Subcutaneous abdominal adipose tissue (tissue), 5 donors: ENCODE data around the gene PCED1B.

ENCODE experiments used
- H3K27ac ChIP-seq: one replicate; pipeline ENCODE4 v1.7.0; 2013; ENCODE audit warnings: low read depth, mild to moderate bottlenecking, inconsistent platforms, low read length, moderate library complexity
- H3K27me3 ChIP-seq, 5 donors: one replicate each; pipeline ENCODE4 v1.7.0; 2013; ENCODE audit warnings: low read length in 5 of 5, inconsistent platforms in 1 of 5; ENCODE audit not compliant: control insufficient read depth in 5 of 5, insufficient read depth in 4 of 5
- H3K36me3 ChIP-seq, 5 donors: one replicate each; pipeline ENCODE4 v1.7.0; 2013; ENCODE audit warnings: low read length in 5 of 5; ENCODE audit not compliant: control insufficient read depth in 5 of 5, insufficient read depth in 5 of 5
- H3K4me1 ChIP-seq, 5 donors: one replicate each; pipeline ENCODE4 v1.7.0; 2013; ENCODE audit warnings: low read length in 5 of 5, mild to moderate bottlenecking in 3 of 5, moderate library complexity in 1 of 5; ENCODE audit not compliant: control insufficient read depth in 5 of 5, insufficient read depth in 5 of 5
- H3K4me3 ChIP-seq, 5 donors: one replicate each; pipeline ENCODE4 v1.7.0; 2013; ENCODE audit warnings: low read length in 5 of 5, low read depth in 1 of 5
- H3K9ac ChIP-seq, 5 donors: one replicate each; pipeline ENCODE4 v1.7.0; 2013; ENCODE audit warnings: low read length in 5 of 5, mild to moderate bottlenecking in 4 of 5, moderate library complexity in 3 of 5
- H3K9me3 ChIP-seq, 5 donors: one replicate each; pipeline ENCODE4 v1.7.0; 2013; ENCODE audit warnings: low read length in 5 of 5; ENCODE audit not compliant: control insufficient read depth in 5 of 5
- donor health status: healthy.
- donor health status: healthy.
- donor health status: healthy.
- donor health status: healthy.
- donor health status: healthy.

Gene PCED1B

DNA sequence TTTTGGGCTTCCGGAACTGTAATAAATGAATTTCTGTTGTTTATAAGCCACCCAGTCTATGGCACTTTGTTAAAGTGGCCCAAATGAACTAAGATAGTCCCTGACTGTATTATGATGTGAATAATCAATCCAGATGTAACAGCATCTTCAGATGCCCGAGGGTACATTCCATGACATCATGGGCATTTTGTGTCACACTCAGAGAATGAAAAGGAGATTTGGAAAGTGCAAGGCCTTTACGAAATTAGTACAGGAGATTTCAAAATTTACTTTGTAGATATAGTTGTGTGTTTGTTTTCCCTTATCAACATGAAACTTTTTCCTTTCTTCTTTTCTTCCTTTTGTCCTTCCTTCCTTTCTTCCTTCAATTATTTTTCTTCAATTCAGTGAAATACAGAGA, 54.6 kb downstream of the PCED1B start:
- no peaks in the 10 kb centered on the region for H3K27me3 ChIP-seq
- H3K4me3 ChIP-seq = no peak overlapping the region
- no peak overlapping the region for H3K27ac ChIP-seq
- H3K4me1 ChIP-seq = no peaks in the 10 kb centered on the region
- H3K9ac ChIP-seq = no peak overlapping the region
- no peaks in the 10 kb centered on the region for H3K9me3 ChIP-seq
- no peaks in the 10 kb centered on the region for H3K36me3 ChIP-seq

DNA sequence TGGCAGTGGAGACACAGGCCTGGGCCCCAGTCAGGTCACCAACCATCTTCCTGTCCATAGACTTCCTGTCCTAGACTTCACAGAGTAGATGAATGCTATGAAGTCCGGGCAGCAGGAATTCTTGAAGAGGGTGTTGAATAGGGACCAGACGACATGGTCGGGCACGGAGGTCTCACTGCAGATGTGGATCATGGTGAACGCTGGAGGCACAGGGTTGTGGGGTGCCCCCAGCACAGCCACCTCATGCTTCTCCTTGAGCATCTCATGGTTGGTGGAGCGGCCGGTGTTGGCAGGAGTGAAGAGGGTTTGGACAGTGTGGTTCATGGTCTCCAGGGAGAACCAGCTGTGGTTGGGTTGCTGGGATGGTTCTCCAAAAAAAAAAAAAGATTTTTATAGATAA, 56.2 kb downstream of the PCED1B start:
- peaks cover 0 to 4% (median 0%) of the 10 kb centered on the region in 5 donors for H3K9me3 ChIP-seq
- no peak overlapping the region for H3K4me3 ChIP-seq
- no peaks in the 10 kb centered on the region for H3K36me3 ChIP-seq
- H3K27ac ChIP-seq = no peak overlapping the region
- no peaks in the 10 kb centered on the region for H3K27me3 ChIP-seq
- no peaks in the 10 kb centered on the region for H3K4me1 ChIP-seq
- no peak overlapping the region for H3K9ac ChIP-seq

DNA sequence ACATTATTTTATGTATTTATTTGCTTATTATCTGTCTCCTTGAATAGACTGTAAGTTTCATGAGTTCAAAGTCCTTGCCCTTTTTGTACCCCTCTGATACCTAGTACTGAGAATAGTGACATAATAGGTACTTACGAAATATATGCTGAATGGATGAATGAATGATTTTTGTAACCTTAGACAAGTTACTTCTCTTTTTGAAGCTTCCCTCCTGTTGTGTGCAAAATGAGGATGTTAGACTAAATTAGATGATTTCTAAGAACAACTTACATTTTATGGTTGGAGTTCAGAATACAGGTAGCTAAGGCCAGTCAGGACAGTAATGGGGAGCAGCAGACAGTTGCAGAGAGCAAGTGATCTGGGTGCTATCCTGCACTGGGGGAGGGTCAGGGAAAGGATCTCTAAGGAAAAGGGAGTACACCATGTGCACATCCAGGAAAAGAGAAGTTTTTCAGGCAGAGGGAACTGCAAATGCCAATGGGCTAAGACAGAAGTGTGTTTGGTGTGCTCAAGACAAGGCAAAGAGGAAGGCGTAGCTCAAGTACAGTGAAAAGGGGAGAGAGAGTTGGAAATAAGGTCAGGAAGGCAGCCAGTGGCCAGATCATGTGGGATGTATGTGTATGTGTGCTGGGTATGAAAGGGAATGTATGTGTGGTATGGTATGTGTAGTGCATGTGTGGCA, 59.7 kb downstream of the PCED1B start:
- Histone ChIP-seq H3K27ac (no peak overlapping the region), H3K4me1 (no peaks in the 10 kb centered on the region)

DNA sequence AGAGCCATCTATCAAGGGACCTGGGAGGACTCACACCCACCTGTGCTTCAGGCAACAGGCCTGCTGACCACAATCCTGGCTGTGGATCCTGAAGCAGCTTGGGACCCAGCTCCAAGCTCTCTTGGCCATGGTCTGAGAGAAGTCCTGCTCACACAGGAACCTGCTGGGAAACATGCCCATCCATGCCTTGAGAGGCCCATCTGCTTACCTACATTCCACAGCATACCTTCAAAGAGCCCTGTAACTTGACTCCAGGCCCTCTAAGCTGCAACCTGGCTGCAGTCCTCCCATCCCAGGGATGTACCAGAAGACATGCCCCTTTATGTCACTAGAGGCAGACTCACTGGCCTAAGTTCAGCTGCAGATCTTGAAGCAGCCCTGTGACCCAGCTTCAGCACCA, 62.0 kb downstream of the PCED1B start:
- H3K9ac ChIP-seq = no peak overlapping the region
- peaks cover 0 to 11% (median 8%) of the 10 kb centered on the region in 5 donors for H3K36me3 ChIP-seq

More for the DNA sequence above, 59.7 kb downstream of the PCED1B start:
- peaks cover 0 to 11% (median 8%) of the 10 kb centered on the region in 5 donors for H3K36me3 ChIP-seq
- H3K4me3 ChIP-seq = no peak overlapping the region
- H3K9me3 ChIP-seq = peaks cover 0 to 4% (median 0%) of the 10 kb centered on the region in 5 donors
- no peaks in the 10 kb centered on the region for H3K27me3 ChIP-seq
- H3K9ac ChIP-seq = no peak overlapping the region

DNA sequence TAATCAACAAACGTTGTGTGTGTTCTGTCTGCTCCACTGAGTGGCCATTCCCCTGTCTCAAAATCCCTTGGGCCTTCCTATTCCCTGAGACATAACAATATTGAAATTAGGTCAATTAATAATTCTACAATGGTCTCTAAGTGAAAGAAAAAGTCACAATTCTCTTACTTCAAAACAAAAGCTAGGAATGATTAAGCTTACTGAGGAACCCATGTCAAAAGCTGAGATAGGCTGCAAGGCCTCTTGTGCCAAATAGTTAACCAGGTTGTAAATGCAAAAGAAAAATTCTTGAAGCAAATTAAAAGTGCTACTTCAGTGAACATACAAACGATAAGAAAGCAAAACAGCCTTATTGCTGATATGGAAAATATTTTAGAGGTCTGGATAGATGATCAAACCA, 65.3 kb downstream of the PCED1B start:
- Histone ChIP-seq H3K9me3 (no peaks in the 10 kb centered on the region), H3K27ac (no peak overlapping the region), H3K4me1 (no peaks in the 10 kb centered on the region), H3K36me3 (peaks cover 0 to 11% (median 8%) of the 10 kb centered on the region in 5 donors), H3K9ac (no peak overlapping the region), H3K4me3 (no peak overlapping the region), H3K27me3 (no peaks in the 10 kb centered on the region)

More for the DNA sequence above, 62.0 kb downstream of the PCED1B start:
- Histone ChIP-seq H3K9me3 (peaks cover 0 to 4% (median 0%) of the 10 kb centered on the region in 5 donors), H3K27ac (no peak overlapping the region), H3K27me3 (no peaks in the 10 kb centered on the region), H3K4me3 (no peak overlapping the region), H3K4me1 (no peaks in the 10 kb centered on the region)

DNA sequence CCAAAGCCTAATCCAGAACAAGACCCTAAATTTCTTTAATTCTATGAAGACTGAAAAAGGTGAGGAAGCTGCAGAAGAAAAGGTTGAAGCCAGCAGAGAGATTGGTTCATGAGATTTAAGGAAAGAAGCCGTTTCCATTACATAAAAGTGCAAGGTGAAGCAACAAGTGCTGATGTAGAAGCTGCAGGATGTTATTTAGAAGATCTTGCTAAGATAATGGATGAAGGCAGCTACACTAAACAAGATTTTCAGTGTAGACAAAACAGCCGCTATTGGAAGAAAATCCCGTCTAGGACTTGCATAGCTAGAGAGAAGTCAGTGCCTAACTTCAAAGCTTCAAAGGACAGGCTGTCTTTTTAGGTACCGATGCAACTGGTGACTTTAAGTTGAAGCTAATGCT, 65.8 kb downstream of the PCED1B start:
- H3K4me1 ChIP-seq = no peaks in the 10 kb centered on the region
- no peak overlapping the region for H3K4me3 ChIP-seq
- no peak overlapping the region for H3K9ac ChIP-seq
- H3K9me3 ChIP-seq = no peaks in the 10 kb centered on the region
- peaks cover 0 to 11% (median 8%) of the 10 kb centered on the region in 5 donors for H3K36me3 ChIP-seq
- no peak overlapping the region for H3K27ac ChIP-seq
- no peaks in the 10 kb centered on the region for H3K27me3 ChIP-seq

DNA sequence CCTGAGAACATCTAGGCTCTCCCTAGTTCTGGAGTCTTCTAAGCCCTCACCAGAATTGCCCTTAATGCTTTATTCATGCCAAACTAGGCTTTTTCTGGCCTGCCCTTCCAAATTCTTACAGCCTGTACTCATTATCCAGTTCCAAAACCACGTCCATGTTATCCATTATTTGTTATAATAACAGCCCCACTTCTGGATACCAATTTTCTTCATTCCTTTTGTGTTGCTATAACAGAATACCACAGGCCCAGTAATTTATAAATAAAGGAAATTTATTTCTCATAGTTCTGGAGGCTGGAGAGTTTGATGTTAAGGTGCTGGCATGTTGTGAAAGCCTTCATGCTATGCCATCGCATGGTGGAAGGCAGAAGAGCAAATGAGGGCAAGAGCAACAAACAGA, 68.3 kb downstream of the PCED1B start:
- no peaks in the 10 kb centered on the region for H3K4me1 ChIP-seq
- H3K27ac ChIP-seq = no peak overlapping the region
- no peak overlapping the region for H3K9ac ChIP-seq
- no peak overlapping the region for H3K4me3 ChIP-seq
- H3K36me3 ChIP-seq = no peaks in the 10 kb centered on the region
- no peaks in the 10 kb centered on the region for H3K27me3 ChIP-seq
- H3K9me3 ChIP-seq = no peaks in the 10 kb centered on the region

DNA sequence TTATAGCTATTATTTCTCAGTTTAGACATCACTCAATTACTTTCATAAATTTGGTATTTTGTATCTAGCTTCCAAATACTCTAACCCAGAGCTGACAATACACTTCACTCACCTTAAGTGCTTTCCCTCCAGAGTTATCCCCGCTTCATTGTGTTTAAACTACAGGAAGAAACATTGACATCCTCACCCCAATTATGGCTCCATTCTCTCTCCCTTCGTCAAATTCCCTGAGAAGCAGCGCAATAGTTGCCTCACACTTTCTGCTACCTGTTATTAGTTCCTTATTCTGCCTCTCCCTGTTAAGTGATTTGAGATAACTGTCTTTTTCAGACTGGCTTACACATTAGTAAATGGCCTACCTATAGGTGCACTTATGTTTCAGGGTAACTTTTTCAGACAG, 69.7 kb downstream of the PCED1B start:
- H3K36me3 ChIP-seq = no peaks in the 10 kb centered on the region
- no peaks in the 10 kb centered on the region for H3K27me3 ChIP-seq
- no peaks in the 10 kb centered on the region for H3K4me1 ChIP-seq
- no peak overlapping the region for H3K4me3 ChIP-seq
- H3K9me3 ChIP-seq = no peaks in the 10 kb centered on the region
- H3K27ac ChIP-seq = no peak overlapping the region
- no peak overlapping the region for H3K9ac ChIP-seq

DNA sequence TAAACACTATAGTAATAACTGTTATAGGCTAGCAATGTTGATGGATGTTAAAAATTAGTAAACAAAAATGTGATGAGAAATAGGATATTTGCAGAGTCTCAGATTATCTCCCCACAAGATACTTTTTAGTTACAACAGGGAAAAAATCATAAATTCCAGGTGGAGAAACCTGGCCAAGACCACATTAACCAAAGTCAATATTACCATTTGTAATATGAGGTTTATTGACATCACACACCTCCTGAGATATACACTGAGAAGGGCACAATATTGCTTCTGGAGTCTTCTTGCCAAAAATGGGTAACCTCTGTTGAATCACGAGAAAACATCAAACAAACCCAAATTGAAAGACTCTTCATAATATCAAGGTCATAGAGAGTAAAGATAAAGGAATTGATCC, 72.7 kb downstream of the PCED1B start:
- Histone ChIP-seq H3K36me3 (peaks cover 0 to 3% (median 0%) of the 10 kb centered on the region in 5 donors), H3K4me3 (no peak overlapping the region), H3K4me1 (peaks cover 0 to 5% (median 4%) of the 10 kb centered on the region in 5 donors), H3K27me3 (no peaks in the 10 kb centered on the region), H3K9ac (no peak overlapping the region), H3K9me3 (no peaks in the 10 kb centered on the region), H3K27ac (no peak overlapping the region)

DNA sequence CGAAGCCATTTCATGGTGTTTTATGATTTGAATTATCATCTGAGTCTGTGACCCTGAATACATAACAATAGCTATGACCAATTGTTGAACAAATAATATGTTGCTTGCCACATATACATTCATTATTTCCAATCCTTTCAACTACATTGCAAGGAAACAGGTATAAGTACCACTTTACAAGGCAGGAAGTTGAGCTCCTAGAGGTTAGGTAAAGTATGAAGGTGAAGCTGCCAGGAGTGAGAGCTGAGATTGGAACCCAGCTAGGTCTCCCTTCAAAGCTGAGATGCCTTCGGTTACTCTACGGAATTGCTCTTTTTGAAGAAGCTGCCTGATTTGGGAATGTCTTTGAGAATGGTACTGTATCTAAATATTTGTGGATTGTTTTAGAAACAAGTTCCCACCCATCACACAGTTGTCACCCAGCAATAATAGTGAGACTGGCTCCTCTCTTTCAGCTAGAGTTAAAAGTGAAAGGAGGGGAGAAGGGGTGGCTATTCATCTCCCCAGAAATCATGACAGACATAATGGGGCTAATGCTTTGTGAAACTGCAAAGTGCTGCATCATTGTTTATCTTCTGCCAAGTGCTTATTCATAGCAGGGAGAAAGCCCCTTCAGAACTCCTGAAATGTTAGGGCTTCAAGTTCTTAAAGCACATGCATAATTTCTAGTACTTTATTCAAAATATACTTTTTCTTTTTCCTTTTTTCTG, 76.2 kb downstream of the PCED1B start:
- no peaks in the 10 kb centered on the region for H3K27me3 ChIP-seq
- no peak overlapping the region for H3K9ac ChIP-seq
- H3K4me1 ChIP-seq = peaks cover 0 to 5% (median 4%) of the 10 kb centered on the region in 5 donors
- no peak overlapping the region for H3K27ac ChIP-seq
- peaks cover 0 to 5% (median 0%) of the 10 kb centered on the region in 5 donors for H3K9me3 ChIP-seq
- no peak overlapping the region for H3K4me3 ChIP-seq
- H3K36me3 ChIP-seq = peaks cover 0 to 3% (median 0%) of the 10 kb centered on the region in 5 donors
